WERI-Rb-1 (cell line): Measurements from ENCODE around the gene COL19A1.

Experiments used
- DNase-seq: peaks from one replicate; pipeline ENCODE4 v3.0.0-alpha.2; 2020
- H3K27ac ChIP-seq: fragments of 250-450 bp; sonication (Bioruptor Pico); 2 replicates; pipeline ENCODE4 v1.5.1; 2020; ENCODE audit warnings: mild to moderate bottlenecking, moderate library complexity
- H3K27me3 ChIP-seq: fragments of 250-450 bp; sonication (Bioruptor Pico); 2 replicates; pipeline ENCODE4 v1.5.1; 2021; ENCODE audit warnings: mild to moderate bottlenecking, low read depth, moderate library complexity; ENCODE audit not compliant: insufficient read depth, severe bottlenecking
- H3K36me3 ChIP-seq: fragments of 250-450 bp; sonication (Bioruptor Pico); 2 replicates; pipeline ENCODE4 v1.5.1; 2020; ENCODE audit warnings: mild to moderate bottlenecking, moderate library complexity
- H3K4me3 ChIP-seq: 2 replicates; pipeline ENCODE4 v1.5.1; 2011; ENCODE audit warnings: low read depth, mild to moderate bottlenecking, control low read depth, low read length
- H3K9me3 ChIP-seq: fragments of 250-450 bp; sonication (Bioruptor Pico); 2 replicates; pipeline ENCODE4 v1.5.1; 2021; ENCODE audit warnings: mild to moderate bottlenecking, moderate library complexity; ENCODE audit not compliant: severe bottlenecking
- CTCF ChIP-seq: IDR thresholded peaks from 2 replicates; pipeline ENCODE4 v1.5.1; 2011; ENCODE audit warnings: low read depth, mild to moderate bottlenecking, control low read depth, inconsistent platforms, low read length

Gene COL19A1

GRCh38 chr6:70194421-70194820 lies 328.1 kb downstream of the COL19A1 start:
- Histone ChIP-seq H3K27ac (no peak overlapping the region), H3K4me3 (no peak overlapping the region), H3K36me3 (no peaks in the 10 kb centered on the region), H3K27me3 (no peaks in the 10 kb centered on the region), H3K9me3 (no peaks in the 10 kb centered on the region)
- DNase-seq: no peak
- no peak for TF ChIP-seq CTCF

- Histone ChIP-seq H3K9me3 (no peaks in the 10 kb centered on the region), H3K27me3 (no peaks in the 10 kb centered on the region), H3K27ac (no peak overlapping the region), H3K4me3 (no peak overlapping the region), H3K36me3 (no peaks in the 10 kb centered on the region)
- no peak for DNase-seq
- no peak for TF ChIP-seq CTCF
Observed at GRCh38 chr6:70196531-70196930, 330.2 kb downstream of the COL19A1 start.

DNA sequence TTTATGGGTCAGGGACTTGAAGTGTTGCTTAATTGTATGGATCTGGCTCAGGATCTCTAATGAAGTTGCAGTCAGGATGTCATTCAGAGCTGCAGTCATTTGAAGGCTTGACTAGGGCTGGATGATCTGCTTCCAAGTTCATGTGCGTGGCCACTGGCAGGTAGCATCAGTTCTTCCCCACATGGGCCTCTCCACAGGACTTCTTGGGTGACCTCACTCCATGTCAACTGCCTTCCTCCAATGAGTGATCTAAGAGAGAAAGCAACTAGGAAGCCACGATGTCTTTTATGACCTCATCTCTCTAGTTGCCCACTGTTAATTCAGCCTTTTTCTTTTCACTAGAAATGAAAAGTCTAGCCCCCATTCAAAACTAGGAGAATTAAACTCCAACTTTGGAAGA lies 332.4 kb downstream of the COL19A1 start:
- Histone ChIP-seq H3K9me3 (no peaks in the 10 kb centered on the region), H3K4me3 (no peak overlapping the region), H3K27ac (no peak overlapping the region), H3K27me3 (no peaks in the 10 kb centered on the region), H3K36me3 (no peaks in the 10 kb centered on the region)
- DNase-seq: no peak
- no peak for TF ChIP-seq CTCF

DNA sequence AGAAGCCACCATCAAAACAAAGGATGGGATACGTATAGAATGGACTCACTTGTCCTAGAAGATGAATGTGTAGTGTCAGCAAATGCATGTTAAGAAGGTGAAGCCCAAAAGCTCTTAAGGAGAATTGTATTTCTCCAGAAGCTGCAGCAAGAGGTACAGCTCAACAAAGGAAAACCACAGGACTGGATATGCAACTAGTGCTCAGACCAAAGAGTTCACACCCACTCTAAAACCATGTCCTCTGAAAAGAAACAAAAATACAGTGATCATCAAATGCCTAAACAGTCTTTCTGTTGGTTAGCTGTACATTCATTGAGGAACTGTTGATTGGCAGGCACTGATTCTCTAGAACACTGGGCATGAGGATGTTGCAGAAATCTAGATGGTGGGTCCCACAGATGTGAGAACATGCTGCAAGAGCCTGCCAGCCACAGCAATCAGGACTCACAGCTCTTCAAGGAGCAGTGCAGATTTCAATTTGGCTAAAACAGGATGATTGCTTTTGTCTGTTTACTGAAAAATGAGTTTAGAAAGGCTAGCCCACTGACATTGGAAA lies 342.0 kb downstream of the COL19A1 start:
- DNase-seq: no peak
- H3K9me3 ChIP-seq: no peaks in the 10 kb centered on the region
- H3K27me3 ChIP-seq: no peaks in the 10 kb centered on the region
- H3K36me3 ChIP-seq: no peaks in the 10 kb centered on the region
- TF ChIP-seq CTCF: no peak
- no peak overlapping the region for H3K4me3 ChIP-seq
- H3K27ac ChIP-seq: no peak overlapping the region

GRCh38 chr6:70210462-70210861 lies 344.1 kb downstream of the COL19A1 start:
- Histone ChIP-seq H3K9me3 (no peaks in the 10 kb centered on the region), H3K27ac (no peak overlapping the region), H3K36me3 (no peaks in the 10 kb centered on the region), H3K4me3 (no peak overlapping the region), H3K27me3 (no peaks in the 10 kb centered on the region)
- TF ChIP-seq CTCF: 0 out of 2 replicates have a peak, but pooled peaks have one; percentile 16
- DNase-seq: no peak

- no peak for TF ChIP-seq CTCF
- no peak for DNase-seq
- H3K27ac ChIP-seq: no peak overlapping the region
- no peak overlapping the region for H3K4me3 ChIP-seq
- no peaks in the 10 kb centered on the region for H3K9me3 ChIP-seq
- H3K27me3 ChIP-seq: no peaks in the 10 kb centered on the region
- H3K36me3 ChIP-seq: no peaks in the 10 kb centered on the region
Observed at GRCh38 chr6:70215460-70216108, 349.2 kb downstream of the COL19A1 start.
